Small intestine (tissue), 7 donors: ENCODE measurements around the gene CSPG4. TPM values are rescaled to one million over a fixed set of nuclear protein-coding genes. Genes with fewer than 3 reads are reported as not detected.
"Not testable (repeated sequence)": the region's sequence is repeated elsewhere in the genome, so short reads cannot be mapped to it uniquely, and the experiment has no call there.

Experiments
- DNase-seq, 2 donors: peaks; one replicate each; pipeline versions ENCODE4 v3.0.0 to v3.0.0-alpha.2; 2013
- FAIRE-seq: peaks from 2 replicates; lab custom pipeline; 2012; peaks lifted over from hg19 to GRCh38; lab: Jason Lieb, UNC
- H3K27ac ChIP-seq, 3 donors: one replicate each; pipeline ENCODE4 v1.5.1; 2013; ENCODE audit warnings: low read length in 2 of 3, mild to moderate bottlenecking in 2 of 3, control low read depth in 1 of 3, inconsistent platforms in 1 of 3, low read depth in 1 of 3, moderate library complexity in 1 of 3
- H3K27me3 ChIP-seq, 3 donors: one replicate each; pipeline ENCODE4 v1.6.1; 2013; ENCODE audit warnings: low read length in 3 of 3, inconsistent platforms in 1 of 3; ENCODE audit not compliant: control insufficient read depth in 3 of 3, insufficient read depth in 3 of 3
- H3K36me3 ChIP-seq, 3 donors: one replicate each; pipeline ENCODE4 v1.6.1; 2013; ENCODE audit warnings: low read length in 3 of 3, inconsistent platforms in 1 of 3, low read depth in 1 of 3, mild to moderate bottlenecking in 1 of 3, moderate library complexity in 1 of 3; ENCODE audit not compliant: control insufficient read depth in 3 of 3, insufficient read depth in 2 of 3
- H3K4me1 ChIP-seq, 3 donors: one replicate each; pipeline ENCODE4 v1.6.1; 2013; ENCODE audit warnings: low read length in 2 of 3, inconsistent platforms in 1 of 3, low read depth in 1 of 3, mild to moderate bottlenecking in 1 of 3, moderate library complexity in 1 of 3; ENCODE audit not compliant: control insufficient read depth in 3 of 3, insufficient read depth in 2 of 3
- H3K4me3 ChIP-seq, 3 donors: one replicate each; pipeline ENCODE4 v1.5.1; 2013; ENCODE audit warnings: low read length in 3 of 3, control low read depth in 1 of 3, inconsistent platforms in 1 of 3, low read depth in 1 of 3, mild to moderate bottlenecking in 1 of 3, moderate library complexity in 1 of 3
- H3K9me3 ChIP-seq, 2 donors: one replicate each; pipeline ENCODE4 v1.6.1; 2013; ENCODE audit warnings: low read depth in 1 of 2, low read length in 1 of 2; ENCODE audit not compliant: control insufficient read depth in 2 of 2, insufficient read depth in 1 of 2
- WGBS, 3 donors: extraction: QIAGEN DNeasy Blood & Tissue Kit; methylation state at CpG; one replicate each; pipeline ENCODE4 v1.1.7; 2013; 5-methylcytosine and 5-hydroxymethylcytosine counted together
- polyA plus RNA-seq, 4 donors: library from polyadenylated mRNA; stranded (reverse) in 3 of 4; unstranded in 1 of 4; fragments of 200-250 nt in 3 of 4; fragments of 120-200 nt in 1 of 4; gene quantifications; one replicate each; pipeline versions ENCODE4 v1.2.1 to v1.2.3, GENCODE V29; 2013
- donor health status: healthy with polysubstance abuse.
- donor health status: control.
- donor health status: control.
- donor health status: Bipolar disorder and iron deficiency.
- donor health status: healthy.

Gene CSPG4
- polyA plus RNA-seq, 4 donors, result 0.22 to 7.2 (median 2.5) TPM

GRCh38 chr15:75678324-75678690 is 34.3 kb downstream of the CSPG4 start:
- not testable (repeated sequence) for H3K27me3 ChIP-seq, H3K4me3 ChIP-seq, DNase-seq, FAIRE-seq, H3K9me3 ChIP-seq, H3K27ac ChIP-seq
- Histone ChIP-seq H3K36me3 (peaks cover 0 to 25% (median 0%) of the 10 kb centered on the region in 3 donors), H3K4me1 (peaks cover 0 to 37% (median 0%) of the 10 kb centered on the region in 3 donors)
- WGBS, 3 donors, result 85 to 89% (median 87%) methylated on average over 6 of the region's 6 CpGs

GRCh38 chr15:75677465-75678323 is 35.0 kb downstream of the CSPG4 start:
- Histone ChIP-seq H3K27me3 (no peaks in the 10 kb centered on the region), H3K9me3 (no peaks in the 10 kb centered on the region), H3K4me1 (peaks cover 0 to 43% (median 0%) of the 10 kb centered on the region in 3 donors), H3K4me3 (no peak overlapping the region), H3K27ac (no peak overlapping the region), H3K36me3 (peaks cover 0 to 25% (median 0%) of the 10 kb centered on the region in 3 donors)
- FAIRE-seq (no peak), DNase-seq (peak; percentile 48 to 51)
- 43 to 71% (median 64%) methylated on average over 16 of the region's 16 CpGs for WGBS, 3 donors

- H3K36me3 ChIP-seq, result peaks cover 0 to 21% (median 0%) of the 10 kb centered on the region in 3 donors
- no peaks in the 10 kb centered on the region for H3K9me3 ChIP-seq
- H3K4me1 ChIP-seq, result peaks cover 0 to 51% (median 0%) of the 10 kb centered on the region in 3 donors
- 78 to 85% (median 82%) methylated on average over 25 to 30 of the region's 30 CpGs for WGBS, 3 donors
- no peak overlapping the region for H3K27ac ChIP-seq
- no peak for DNase-seq
- no peak overlapping the region for H3K4me3 ChIP-seq
- no peak for FAIRE-seq
- H3K27me3 ChIP-seq, result no peaks in the 10 kb centered on the region
Measured at GRCh38 chr15:75676688-75677464, 35.8 kb downstream of the CSPG4 start.

GRCh38 chr15:75675579-75676404 is 36.9 kb downstream of the CSPG4 start:
- peaks cover 0 to 21% (median 0%) of the 10 kb centered on the region in 3 donors for H3K36me3 ChIP-seq
- peak in 1 of 2 donors; percentile 50 for DNase-seq
- peaks cover 0 to 51% (median 0%) of the 10 kb centered on the region in 3 donors for H3K4me1 ChIP-seq
- H3K4me3 ChIP-seq, result no peak overlapping the region
- H3K27ac ChIP-seq, result no peak overlapping the region
- H3K27me3 ChIP-seq, result no peaks in the 10 kb centered on the region
- no peaks in the 10 kb centered on the region for H3K9me3 ChIP-seq
- no peak for FAIRE-seq
- whole genome bisulfite sequencing, 3 donors, result 74 to 84% (median 82%) methylated on average over 37 to 41 of the region's 41 CpGs

GRCh38 chr15:75674366-75674765 is 38.3 kb downstream of the CSPG4 start:
- Histone ChIP-seq H3K27me3 (no peaks in the 10 kb centered on the region), H3K36me3 (peaks cover 0 to 19% (median 0%) of the 10 kb centered on the region in 3 donors), H3K9me3 (no peaks in the 10 kb centered on the region), H3K27ac (no peak overlapping the region), H3K4me3 (no peak overlapping the region), H3K4me1 (peaks cover 0 to 44% (median 0%) of the 10 kb centered on the region in 3 donors)
- no peak for FAIRE-seq
- no peak for DNase-seq
- 82 to 84% (median 82%) methylated on average over 8 of the region's 8 CpGs for WGBS, 3 donors

GRCh38 chr15:75673426-75674235 is 39.0 kb downstream of the CSPG4 start:
- H3K9me3 ChIP-seq, result no peaks in the 10 kb centered on the region
- H3K27me3 ChIP-seq, result no peaks in the 10 kb centered on the region
- no peak overlapping the region for H3K4me3 ChIP-seq
- peaks cover 0 to 47% (median 0%) of the 10 kb centered on the region in 3 donors for H3K4me1 ChIP-seq
- peak overlapping the region in 2 of 3 donors; percentile 37 to 63 for H3K27ac ChIP-seq
- DNase-seq, result peak in 1 of 2 donors; percentile 42
- H3K36me3 ChIP-seq, result peaks cover 0 to 19% (median 0%) of the 10 kb centered on the region in 3 donors
- 70 to 90% (median 86%) methylated on average over 9 to 10 of the region's 10 CpGs for WGBS, 3 donors
- no peak for FAIRE-seq

- WGBS, 3 donors, result 49 to 55% (median 54%) methylated on average over 13 to 14 of the region's 14 CpGs
- DNase-seq (peak in 1 of 2 donors; percentile 66), FAIRE-seq (no peak)
- no peaks in the 10 kb centered on the region for H3K27me3 ChIP-seq
- peaks cover 0 to 41% (median 0%) of the 10 kb centered on the region in 3 donors for H3K4me1 ChIP-seq
- H3K9me3 ChIP-seq, result no peaks in the 10 kb centered on the region
- H3K36me3 ChIP-seq, result peaks cover 0 to 19% (median 0%) of the 10 kb centered on the region in 3 donors
- H3K27ac ChIP-seq, result peak overlapping the region in 2 of 3 donors; percentile 37 to 63
- no peak overlapping the region for H3K4me3 ChIP-seq
Measured at GRCh38 chr15:75672646-75673425, 39.8 kb downstream of the CSPG4 start.
